CD14-positive monocyte (primary cell): Measurements from ENCODE around the gene PACSIN1. TPM values are rescaled to one million over a fixed set of nuclear protein-coding genes. Genes with fewer than 3 reads are reported as not detected.
A peak's percentile ranks its signal among the peaks of the same experiment; 100 is the strongest.

Experiments used
- DNase-seq, 3 donors: peaks; one replicate each; pipeline ENCODE4 v3.0.0-alpha.2; 2011 to 2022
- H2AFZ ChIP-seq: 2 replicates; pipeline ENCODE4 v1.6.0; 2012; ENCODE audit warnings: mild to moderate bottlenecking, low read depth, low read length, inconsistent platforms; ENCODE audit not compliant: insufficient read depth, poor library complexity, severe bottlenecking
- H3K27ac ChIP-seq, 2 donors: 1 replicate in 1 of 2; 2 replicates in 1 of 2; pipeline ENCODE4 v1.5.1; 2012 to 2013; ENCODE audit warnings: low read length in 2 of 2, control low read depth in 1 of 2, inconsistent platforms in 1 of 2, low read depth in 1 of 2, mild to moderate bottlenecking in 1 of 2
- H3K27me3 ChIP-seq, 2 donors: one replicate each; pipeline versions ENCODE4 v1.6.0 to v1.6.1; 2011 to 2013; ENCODE audit warnings: low read length in 2 of 2; ENCODE audit not compliant: control insufficient read depth in 2 of 2, insufficient read depth in 2 of 2
- H3K36me3 ChIP-seq, 2 donors: replicated peaks in 1 of 2; 1 replicate in 1 of 2; 2 replicates in 1 of 2; pipeline versions ENCODE4 v1.5.1 to v1.6.1; 2012 to 2013; ENCODE audit warnings: low read length in 2 of 2, control low read depth in 1 of 2, inconsistent platforms in 1 of 2, mild to moderate bottlenecking in 1 of 2; ENCODE audit not compliant: insufficient read depth in 2 of 2, control insufficient read depth in 1 of 2
- H3K4me1 ChIP-seq, 2 donors: 1 replicate in 1 of 2; 2 replicates in 1 of 2; pipeline versions ENCODE4 v1.5.1 to v1.6.1; 2012 to 2013; ENCODE audit warnings: low read length in 2 of 2, control low read depth in 1 of 2, inconsistent platforms in 1 of 2, mild to moderate bottlenecking in 1 of 2, moderate library complexity in 1 of 2; ENCODE audit not compliant: insufficient read depth in 2 of 2, control insufficient read depth in 1 of 2
- H3K4me2 ChIP-seq: replicated peaks from 2 replicates; pipeline ENCODE3; 2012; ENCODE audit warnings: low read length, moderate library complexity, mild to moderate bottlenecking; ENCODE audit not compliant: poor library complexity, severe bottlenecking; ENCODE audit errors: extremely low read depth
- H3K4me3 ChIP-seq, 3 experiments: fragments of 200-600 bp in 1 of 3; sonication (generic) in 1 of 3; replicated peaks in 1 of 3; 1 replicate in 2 of 3; 2 replicates in 1 of 3; pipeline ENCODE4 v1.5.1; 2011 to 2013; ENCODE audit warnings: low read length in 3 of 3, mild to moderate bottlenecking in 3 of 3, control low read depth in 2 of 3, low read depth in 2 of 3, inconsistent platforms in 1 of 3, moderate library complexity in 1 of 3
- H3K79me2 ChIP-seq: 2 replicates; pipeline ENCODE4 v1.6.0; 2012; ENCODE audit warnings: mild to moderate bottlenecking, control low read depth, inconsistent platforms, low read length, moderate library complexity; ENCODE audit not compliant: insufficient read depth
- H3K9ac ChIP-seq: 2 replicates; pipeline ENCODE4 v1.6.0; 2017; ENCODE audit warnings: low read length, mild to moderate bottlenecking; ENCODE audit not compliant: insufficient read depth, poor library complexity, severe bottlenecking
- H3K9me3 ChIP-seq, 2 donors: replicated peaks in 1 of 2; 1 replicate in 1 of 2; 2 replicates in 1 of 2; pipeline versions ENCODE4 v1.5.1 to v1.6.1; 2012 to 2013; ENCODE audit warnings: low read length in 2 of 2, control low read depth in 1 of 2; ENCODE audit not compliant: control insufficient read depth in 1 of 2, insufficient read depth in 1 of 2
- H4K20me1 ChIP-seq: 2 replicates; pipeline ENCODE4 v1.6.0; 2012; ENCODE audit warnings: mild to moderate bottlenecking, low read length, control low read depth, moderate library complexity; ENCODE audit not compliant: insufficient read depth
- H3K27ac Mint-ChIP-seq, 7 donors: one replicate each; pipeline ENCODE4 v1.8.0; 2020; ENCODE audit warnings: mild to moderate bottlenecking in 7 of 7, mixed read lengths in 7 of 7, moderate library complexity in 6 of 7, inconsistent platforms in 2 of 7
- H3K27me3 Mint-ChIP-seq, 3 donors: one replicate each; pipeline ENCODE4 v1.8.0; 2021 to 2022; ENCODE audit warnings: low read depth in 3 of 3, mild to moderate bottlenecking in 3 of 3, mixed read lengths in 3 of 3, moderate library complexity in 3 of 3, inconsistent platforms in 1 of 3
- H3K36me3 Mint-ChIP-seq, 2 donors: one replicate each; pipeline ENCODE4 v1.8.0; 2020; ENCODE audit warnings: mixed read lengths in 2 of 2, inconsistent platforms in 1 of 2, mild to moderate bottlenecking in 1 of 2
- H3K4me1 Mint-ChIP-seq: one replicate; pipeline ENCODE4 v1.8.0; 2020; ENCODE audit warnings: mild to moderate bottlenecking, mixed read lengths
- H3K4me3 Mint-ChIP-seq, 2 donors: one replicate each; pipeline ENCODE4 v1.8.0; 2020; ENCODE audit warnings: mild to moderate bottlenecking in 2 of 2, mixed read lengths in 2 of 2, moderate library complexity in 1 of 2
- H3K9me3 Mint-ChIP-seq, 7 donors: one replicate each; pipeline ENCODE4 v1.8.0; 2020 to 2022; ENCODE audit warnings: mixed read lengths in 7 of 7, mild to moderate bottlenecking in 6 of 7, moderate library complexity in 6 of 7, inconsistent platforms in 2 of 7
- WGBS: methylation state at CpG from one replicate; pipeline ENCODE4 v1.1.5; 2013; ENCODE audit warnings: missing lambda C conversion rate; ENCODE audit not compliant: insufficient coverage; 5-methylcytosine and 5-hydroxymethylcytosine counted together
- intact Hi-C, 2 donors: fragments of 100-400 bp; cut with micrococcal nuclease; formaldehyde crosslinking; loops; one replicate each; pipeline versions ENCODE4 v1.15.0 to v1.15.1; 2023
- polyA plus RNA-seq, 3 donors: library from polyadenylated mRNA; depleted of rRNA in 1 of 3; unstranded in 2 of 3; stranded (reverse) in 1 of 3; fragments of 300-500 nt in 2 of 3; fragments of >200 nt in 1 of 3; fragmentation: Illumina TruSeq in 2 of 3; gene quantifications; 1 replicate in 2 of 3; 2 replicates in 1 of 3; pipeline ENCODE4 v1.2.3, GENCODE V29; 2012 to 2021
- TF ChIP-seq, protein P1 (sequence below): fragments of 200-600 bp; IDR thresholded peaks from one replicate; pipeline ENCODE4 v1.8.0; 2022; ENCODE audit warnings: antibody characterized with exemption, mild to moderate bottlenecking

Gene PACSIN1
- polyA plus RNA-seq, 3 donors, result not detected

DNA sequence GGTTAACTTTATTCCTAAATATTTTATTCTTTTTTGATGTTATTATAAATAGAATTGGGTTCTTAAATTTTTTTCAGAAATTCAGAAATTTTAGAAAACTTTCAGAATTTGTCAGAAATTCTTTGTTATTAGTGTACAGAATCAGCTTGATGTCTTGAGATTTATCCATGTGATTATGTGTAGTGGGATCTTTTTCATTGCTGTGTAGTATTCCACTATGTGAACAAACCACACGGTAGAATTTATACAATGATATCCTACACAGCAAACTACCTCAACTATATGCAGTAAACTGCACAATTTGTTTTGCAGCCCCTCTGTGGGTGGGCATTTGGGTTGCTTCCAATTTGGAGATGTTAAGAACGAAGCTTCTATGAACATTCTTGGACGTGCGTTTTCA, 43.9 kb downstream of the PACSIN1 start:
- no peaks in the 10 kb centered on the region for H3K36me3 ChIP-seq
- peaks cover 2 to 12% (median 6%) of the 10 kb centered on the region in 7 donors for H3K9me3 Mint-ChIP-seq
- no peaks in the 10 kb centered on the region for H3K79me2 ChIP-seq
- peaks cover 0 to 5% of the 10 kb centered on the region in 2 donors for H3K9me3 ChIP-seq
- H3K4me1 Mint-ChIP-seq, result no peaks in the 10 kb centered on the region
- H4K20me1 ChIP-seq, result no peaks in the 10 kb centered on the region
- H3K27ac ChIP-seq, result no peak overlapping the region
- no peak overlapping the region for H3K9ac ChIP-seq
- no peak overlapping the region for H2AFZ ChIP-seq
- peaks cover 0 to 8% of the 10 kb centered on the region in 2 donors for H3K27me3 ChIP-seq
- no peak overlapping the region for H3K4me2 ChIP-seq
- no peak overlapping the region for H3K4me3 Mint-ChIP-seq
- no peaks in the 10 kb centered on the region for H3K4me1 ChIP-seq
- WGBS, result 100% methylated on average over 3 of the region's 4 CpGs
- peaks cover 11 to 18% (median 12%) of the 10 kb centered on the region in 3 donors for H3K27me3 Mint-ChIP-seq
- no peak overlapping the region for H3K27ac Mint-ChIP-seq
- no peak overlapping the region for H3K4me3 ChIP-seq
- H3K36me3 Mint-ChIP-seq, result no peaks in the 10 kb centered on the region
- no peak for DNase-seq
- TF ChIP-seq, protein P1, sequence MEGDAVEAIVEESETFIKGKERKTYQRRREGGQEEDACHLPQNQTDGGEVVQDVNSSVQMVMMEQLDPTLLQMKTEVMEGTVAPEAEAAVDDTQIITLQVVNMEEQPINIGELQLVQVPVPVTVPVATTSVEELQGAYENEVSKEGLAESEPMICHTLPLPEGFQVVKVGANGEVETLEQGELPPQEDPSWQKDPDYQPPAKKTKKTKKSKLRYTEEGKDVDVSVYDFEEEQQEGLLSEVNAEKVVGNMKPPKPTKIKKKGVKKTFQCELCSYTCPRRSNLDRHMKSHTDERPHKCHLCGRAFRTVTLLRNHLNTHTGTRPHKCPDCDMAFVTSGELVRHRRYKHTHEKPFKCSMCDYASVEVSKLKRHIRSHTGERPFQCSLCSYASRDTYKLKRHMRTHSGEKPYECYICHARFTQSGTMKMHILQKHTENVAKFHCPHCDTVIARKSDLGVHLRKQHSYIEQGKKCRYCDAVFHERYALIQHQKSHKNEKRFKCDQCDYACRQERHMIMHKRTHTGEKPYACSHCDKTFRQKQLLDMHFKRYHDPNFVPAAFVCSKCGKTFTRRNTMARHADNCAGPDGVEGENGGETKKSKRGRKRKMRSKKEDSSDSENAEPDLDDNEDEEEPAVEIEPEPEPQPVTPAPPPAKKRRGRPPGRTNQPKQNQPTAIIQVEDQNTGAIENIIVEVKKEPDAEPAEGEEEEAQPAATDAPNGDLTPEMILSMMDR, result no peak
- intact Hi-C loops, result no loop called here

DNA sequence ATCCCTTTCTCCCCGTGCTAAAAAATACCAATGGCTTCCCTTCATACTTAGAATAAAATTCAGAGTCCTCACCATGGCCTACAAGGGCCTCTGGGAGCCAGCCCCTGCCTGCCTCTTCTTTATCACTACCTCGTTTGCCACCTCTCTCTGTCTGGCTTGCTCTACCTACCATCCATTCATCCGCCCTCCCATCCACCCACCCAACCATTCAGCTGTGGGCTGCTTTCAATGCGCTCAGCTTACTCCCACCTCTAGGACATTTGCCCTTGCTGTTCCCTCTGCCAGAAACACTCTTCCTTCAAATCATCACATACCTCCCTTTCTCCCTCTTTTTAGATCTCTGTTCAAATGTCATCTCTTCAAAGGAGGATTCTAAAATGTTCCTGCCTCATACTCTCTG, 44.4 kb downstream of the PACSIN1 start:
- peaks cover 0 to 5% of the 10 kb centered on the region in 2 donors for H3K9me3 ChIP-seq
- H3K36me3 ChIP-seq, result no peaks in the 10 kb centered on the region
- TF ChIP-seq, protein P1, result no peak
- H3K4me3 Mint-ChIP-seq, result no peak overlapping the region
- H3K36me3 Mint-ChIP-seq, result no peaks in the 10 kb centered on the region
- WGBS, result 97% methylated on average over 4 of the region's 4 CpGs
- no peaks in the 10 kb centered on the region for H3K4me1 Mint-ChIP-seq
- H3K27ac ChIP-seq, result no peak overlapping the region
- intact Hi-C loops, result no loop called here
- H3K4me2 ChIP-seq, result no peak overlapping the region
- H3K9me3 Mint-ChIP-seq, result peaks cover 2 to 12% (median 6%) of the 10 kb centered on the region in 7 donors
- H2AFZ ChIP-seq, result no peak overlapping the region
- H3K27ac Mint-ChIP-seq, result peak overlapping the region in 1 of 7 donors; percentile 21
- peaks cover 14 to 22% (median 15%) of the 10 kb centered on the region in 3 donors for H3K27me3 Mint-ChIP-seq
- DNase-seq, result no peak
- no peaks in the 10 kb centered on the region for H3K4me1 ChIP-seq
- H3K9ac ChIP-seq, result no peak overlapping the region
- H3K79me2 ChIP-seq, result no peaks in the 10 kb centered on the region
- peaks cover 0 to 9% of the 10 kb centered on the region in 2 donors for H3K27me3 ChIP-seq
- no peaks in the 10 kb centered on the region for H4K20me1 ChIP-seq
- H3K4me3 ChIP-seq, result no peak overlapping the region
